IPS-15b (cell line): Measurements from ENCODE around the gene ABLIM2.

Source experiments
- H3K27me3 ChIP-seq: one replicate; pipeline ENCODE4 v1.6.1; 2013; ENCODE audit warnings: low read length; ENCODE audit not compliant: control insufficient read depth, insufficient read depth
- H3K36me3 ChIP-seq: one replicate; pipeline ENCODE4 v1.6.1; 2013; ENCODE audit warnings: low read length; ENCODE audit not compliant: control insufficient read depth, insufficient read depth
- H3K4me1 ChIP-seq: one replicate; pipeline ENCODE4 v1.6.1; 2013; ENCODE audit warnings: mild to moderate bottlenecking, low read length; ENCODE audit not compliant: control insufficient read depth, insufficient read depth
- H3K4me3 ChIP-seq: one replicate; pipeline ENCODE4 v1.5.1; 2013; ENCODE audit warnings: low read depth, low read length
- H3K9ac ChIP-seq: one replicate; pipeline ENCODE4 v1.6.1; 2013; ENCODE audit warnings: low read depth, mild to moderate bottlenecking, low read length
- H3K9me3 ChIP-seq: one replicate; pipeline ENCODE4 v1.6.1; 2013; ENCODE audit warnings: mild to moderate bottlenecking, low read length; ENCODE audit not compliant: control insufficient read depth, insufficient read depth

The ABLIM2 gene

GRCh38 chr4:7960017-7960789, 198.4 kb downstream of the ABLIM2 start:
- H3K27me3 ChIP-seq = no peaks in the 10 kb centered on the region

GRCh38 chr4:7959078-7959477, 199.5 kb downstream of the ABLIM2 start:
- H3K4me1 ChIP-seq = no peaks in the 10 kb centered on the region

More at GRCh38 chr4:7960017-7960789, 198.4 kb downstream of the ABLIM2 start:
- no peak overlapping the region for H3K9ac ChIP-seq
- no peaks in the 10 kb centered on the region for H3K36me3 ChIP-seq
- no peaks in the 10 kb centered on the region for H3K9me3 ChIP-seq
- H3K4me1 ChIP-seq = no peaks in the 10 kb centered on the region
- H3K4me3 ChIP-seq = no peak overlapping the region

GRCh38 chr4:7956934-7957656, 201.5 kb downstream of the ABLIM2 start:
- Histone ChIP-seq H3K36me3 (no peaks in the 10 kb centered on the region), H3K9ac (no peak overlapping the region), H3K27me3 (no peaks in the 10 kb centered on the region), H3K4me1 (no peaks in the 10 kb centered on the region), H3K4me3 (no peak overlapping the region), H3K9me3 (no peaks in the 10 kb centered on the region)

More at GRCh38 chr4:7959078-7959477, 199.5 kb downstream of the ABLIM2 start:
- H3K27me3 ChIP-seq = no peaks in the 10 kb centered on the region
- H3K9ac ChIP-seq = no peak overlapping the region
- no peaks in the 10 kb centered on the region for H3K9me3 ChIP-seq
- no peaks in the 10 kb centered on the region for H3K36me3 ChIP-seq
- no peak overlapping the region for H3K4me3 ChIP-seq

GRCh38 chr4:7956270-7956808, 202.3 kb downstream of the ABLIM2 start:
- H3K36me3 ChIP-seq = no peaks in the 10 kb centered on the region
- H3K27me3 ChIP-seq = no peaks in the 10 kb centered on the region
- H3K4me3 ChIP-seq = no peak overlapping the region
- H3K9ac ChIP-seq = no peak overlapping the region
- H3K9me3 ChIP-seq = no peaks in the 10 kb centered on the region
- H3K4me1 ChIP-seq = no peaks in the 10 kb centered on the region

GRCh38 chr4:7955393-7955792, 203.2 kb downstream of the ABLIM2 start:
- Histone ChIP-seq H3K27me3 (no peaks in the 10 kb centered on the region), H3K36me3 (peaks cover 2% of the 10 kb centered on the region), H3K9ac (no peak overlapping the region), H3K4me3 (no peak overlapping the region), H3K9me3 (no peaks in the 10 kb centered on the region), H3K4me1 (no peaks in the 10 kb centered on the region)

- H3K27me3 ChIP-seq = no peaks in the 10 kb centered on the region
- H3K4me3 ChIP-seq = no peak overlapping the region
- H3K9me3 ChIP-seq = no peaks in the 10 kb centered on the region
- no peak overlapping the region for H3K9ac ChIP-seq
- no peaks in the 10 kb centered on the region for H3K4me1 ChIP-seq
- H3K36me3 ChIP-seq = peaks cover 2% of the 10 kb centered on the region
Observed at GRCh38 chr4:7952615-7953014, 206.0 kb downstream of the ABLIM2 start.

GRCh38 chr4:7950301-7951092, 208.1 kb downstream of the ABLIM2 start:
- no peak overlapping the region for H3K9ac ChIP-seq
- H3K4me3 ChIP-seq = no peak overlapping the region
- no peaks in the 10 kb centered on the region for H3K4me1 ChIP-seq
- no peaks in the 10 kb centered on the region for H3K27me3 ChIP-seq
- H3K36me3 ChIP-seq = peaks cover 2% of the 10 kb centered on the region
- H3K9me3 ChIP-seq = no peaks in the 10 kb centered on the region

- Histone ChIP-seq H3K36me3 (peaks cover 2% of the 10 kb centered on the region), H3K27me3 (no peaks in the 10 kb centered on the region), H3K4me1 (no peaks in the 10 kb centered on the region), H3K9ac (no peak overlapping the region), H3K4me3 (no peak overlapping the region), H3K9me3 (no peaks in the 10 kb centered on the region)
Observed at GRCh38 chr4:7949759-7950158, 208.9 kb downstream of the ABLIM2 start.

GRCh38 chr4:7947927-7948326, 210.7 kb downstream of the ABLIM2 start:
- H3K27me3 ChIP-seq = no peaks in the 10 kb centered on the region

GRCh38 chr4:7945709-7946380, 212.8 kb downstream of the ABLIM2 start:
- no peaks in the 10 kb centered on the region for H3K27me3 ChIP-seq
- H3K36me3 ChIP-seq = peaks cover 1% of the 10 kb centered on the region
- no peak overlapping the region for H3K4me3 ChIP-seq
- no peaks in the 10 kb centered on the region for H3K4me1 ChIP-seq
- no peak overlapping the region for H3K9ac ChIP-seq
- no peaks in the 10 kb centered on the region for H3K9me3 ChIP-seq

More at GRCh38 chr4:7947927-7948326, 210.7 kb downstream of the ABLIM2 start:
- Histone ChIP-seq H3K36me3 (peaks cover 2% of the 10 kb centered on the region), H3K4me1 (no peaks in the 10 kb centered on the region), H3K9me3 (no peaks in the 10 kb centered on the region), H3K4me3 (no peak overlapping the region), H3K9ac (no peak overlapping the region)

GRCh38 chr4:7944599-7945220, 213.9 kb downstream of the ABLIM2 start:
- H3K36me3 ChIP-seq = no peaks in the 10 kb centered on the region
- H3K9me3 ChIP-seq = no peaks in the 10 kb centered on the region
- no peak overlapping the region for H3K9ac ChIP-seq
- no peak overlapping the region for H3K4me3 ChIP-seq
- H3K27me3 ChIP-seq = no peaks in the 10 kb centered on the region
- H3K4me1 ChIP-seq = no peaks in the 10 kb centered on the region
